Right hindlimb (tissue), 1 donor: ENCODE results near the gene CAGE1.
"Not testable (repeated sequence)": the region's sequence is repeated elsewhere in the genome, so short reads cannot be mapped to it uniquely, and the experiment has no call there.

ENCODE experiments used
- DNase-seq: peaks from one replicate; pipeline ENCODE4 v3.0.0-alpha.2; 2018

The CAGE1 gene

GRCh38 chr6:7334685-7335084 lies 54.9 kb downstream of the CAGE1 start:
- DNase-seq, result no peak

- DNase-seq, result no peak
These were observed 57.3 kb downstream of the CAGE1 start for GRCh38 chr6:7332090-7332745.

DNA sequence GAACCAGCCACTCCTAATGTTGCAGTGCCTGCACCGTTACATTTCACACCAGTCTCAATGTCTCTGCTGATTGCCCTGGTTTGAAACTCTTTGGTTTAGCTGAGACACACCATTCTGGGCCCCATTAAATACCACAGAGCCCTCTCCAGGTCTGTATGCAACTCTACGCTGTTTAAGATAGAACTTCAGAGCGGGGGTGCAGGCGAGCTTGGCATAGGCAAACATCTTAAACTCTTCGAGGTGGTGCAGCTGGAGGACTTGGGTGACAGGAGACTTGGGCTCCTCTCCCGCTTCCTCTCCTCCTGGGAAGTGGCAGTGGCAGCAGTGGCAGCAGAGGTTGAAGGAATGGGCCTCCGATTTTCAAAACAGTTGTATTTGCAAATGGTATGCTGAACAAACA lies 58.1 kb downstream of the CAGE1 start:
- DNase-seq, result no peak

- no peak for DNase-seq
These were observed 61.3 kb downstream of the CAGE1 start for GRCh38 chr6:7328243-7328642.

DNA sequence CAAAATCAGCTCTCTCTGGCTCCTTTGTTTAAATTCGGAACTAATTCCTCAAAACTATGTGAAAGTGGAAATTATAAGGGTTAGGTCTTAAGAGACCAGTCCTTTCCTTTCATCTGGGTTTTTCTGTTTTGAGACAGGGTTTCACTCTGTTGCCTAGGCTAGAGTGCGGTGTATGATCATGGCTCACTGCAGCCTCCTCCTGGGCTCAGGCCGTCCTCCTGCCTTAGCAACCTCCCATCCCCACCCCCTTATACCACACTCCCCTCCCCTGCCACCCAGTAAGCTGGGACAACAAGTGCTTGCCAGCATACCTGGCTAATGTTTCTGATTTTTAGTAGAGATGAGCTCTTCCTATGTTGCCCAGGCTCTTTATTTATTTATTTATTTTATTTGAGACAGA lies 63.8 kb downstream of the CAGE1 start:
- no peak for DNase-seq

GRCh38 chr6:7324520-7324919 lies 65.0 kb downstream of the CAGE1 start:
- no peak for DNase-seq

DNA sequence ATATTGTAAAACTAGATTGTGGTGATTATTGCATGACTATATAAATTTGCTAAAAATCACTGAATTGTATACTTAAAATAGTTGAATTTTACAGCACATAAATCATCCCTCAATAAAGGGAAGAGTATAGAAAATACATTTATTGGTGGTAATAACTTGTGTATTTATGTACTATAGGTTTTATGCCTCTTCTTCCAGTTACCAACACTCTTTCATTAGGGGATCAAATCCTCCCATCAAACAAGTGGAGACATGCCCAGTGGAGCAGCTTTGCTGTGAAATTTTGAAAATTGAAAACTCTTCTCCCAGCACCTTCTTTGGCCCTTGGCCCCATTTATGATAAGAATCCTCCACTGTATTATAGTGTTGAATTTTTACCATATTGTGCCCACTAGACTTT lies 66.5 kb downstream of the CAGE1 start:
- DNase-seq, result no peak

- DNase-seq, result not testable (repeated sequence)
These were observed 67.7 kb downstream of the CAGE1 start for GRCh38 chr6:7321866-7322265.

DNA sequence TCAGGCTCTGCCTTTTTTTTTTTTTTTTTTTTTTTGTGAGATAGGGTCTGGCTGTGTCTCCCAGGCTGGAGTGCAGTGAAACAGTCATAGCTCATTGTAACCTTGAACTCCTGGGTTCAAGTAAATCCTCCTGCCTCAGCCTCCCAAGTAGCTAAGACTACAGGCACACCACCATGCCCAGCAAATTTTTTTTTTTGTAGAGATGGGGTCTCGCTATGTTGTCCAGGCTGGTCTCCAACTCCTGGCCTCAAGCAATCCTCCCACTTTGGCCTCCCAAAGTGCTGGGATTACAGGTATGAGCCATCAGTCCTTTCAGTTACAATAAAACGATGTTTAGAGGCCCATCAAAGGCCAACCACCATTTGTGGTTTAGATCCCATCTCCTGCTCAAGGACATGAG lies 70.1 kb downstream of the CAGE1 start:
- not testable (repeated sequence) for DNase-seq

DNA sequence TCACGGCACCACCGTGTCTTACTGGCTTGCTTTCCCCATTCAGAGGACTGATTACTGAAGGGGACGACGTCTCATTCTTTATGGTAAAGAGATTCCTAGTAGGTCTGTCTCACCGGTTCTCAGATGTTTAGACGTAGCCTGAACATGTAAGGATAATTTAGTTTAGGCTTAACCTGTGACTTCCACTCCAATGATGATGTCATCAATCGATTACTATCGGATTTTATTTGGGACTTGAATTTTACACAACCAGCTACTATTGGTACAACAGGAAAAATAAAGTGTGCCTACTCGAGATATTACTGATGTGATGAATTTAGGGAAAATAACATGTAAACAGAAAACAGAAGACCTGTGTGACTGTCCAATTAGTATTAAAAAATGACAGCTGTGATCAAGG lies 72.0 kb downstream of the CAGE1 start:
- DNase-seq, result no peak

DNA sequence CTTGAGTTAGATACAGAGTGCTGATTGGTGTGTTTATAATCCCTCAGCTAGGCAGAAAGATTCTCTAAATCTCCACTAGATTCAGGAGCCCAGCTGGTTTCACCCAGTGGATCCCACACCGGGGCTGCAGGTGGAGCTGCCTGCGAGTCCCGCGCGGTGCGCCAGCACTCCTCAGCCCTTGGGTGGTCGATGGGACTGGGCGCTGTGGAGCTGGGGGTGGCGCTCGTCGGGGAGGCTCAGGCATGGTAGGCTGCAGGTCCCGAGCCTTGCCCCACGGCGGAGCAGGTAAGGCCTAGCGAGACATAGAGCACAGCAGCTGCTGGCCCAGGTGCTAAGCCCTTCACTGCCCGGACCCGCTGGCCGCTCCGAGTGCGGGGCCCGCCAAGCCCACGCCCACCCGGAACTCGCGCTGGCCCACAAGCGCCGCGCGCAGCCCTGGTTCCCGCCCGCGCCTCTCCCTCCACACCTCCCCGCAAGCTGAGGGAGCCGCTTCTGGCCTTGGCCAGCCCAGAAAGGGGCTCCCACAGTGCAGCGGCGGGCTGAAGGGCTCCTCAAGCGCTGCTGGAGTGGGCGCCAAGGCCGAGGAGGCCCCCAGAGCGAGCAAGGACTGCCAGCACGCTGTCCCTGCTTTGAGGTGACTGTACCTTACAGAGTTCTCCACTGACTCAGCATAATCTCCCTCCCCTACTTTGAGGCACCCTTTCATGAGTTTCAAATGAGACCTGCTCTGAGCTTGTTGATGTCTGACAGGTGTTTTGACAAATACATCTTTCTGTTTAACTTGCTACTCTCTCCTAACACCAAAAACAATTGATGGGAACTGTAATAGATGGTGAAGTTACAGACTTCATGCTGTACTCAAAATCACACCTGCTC lies 72.6 kb downstream of the CAGE1 start:
- DNase-seq, result no peak

GRCh38 chr6:7315948-7316365 lies 73.6 kb downstream of the CAGE1 start:
- DNase-seq, result no peak

DNA sequence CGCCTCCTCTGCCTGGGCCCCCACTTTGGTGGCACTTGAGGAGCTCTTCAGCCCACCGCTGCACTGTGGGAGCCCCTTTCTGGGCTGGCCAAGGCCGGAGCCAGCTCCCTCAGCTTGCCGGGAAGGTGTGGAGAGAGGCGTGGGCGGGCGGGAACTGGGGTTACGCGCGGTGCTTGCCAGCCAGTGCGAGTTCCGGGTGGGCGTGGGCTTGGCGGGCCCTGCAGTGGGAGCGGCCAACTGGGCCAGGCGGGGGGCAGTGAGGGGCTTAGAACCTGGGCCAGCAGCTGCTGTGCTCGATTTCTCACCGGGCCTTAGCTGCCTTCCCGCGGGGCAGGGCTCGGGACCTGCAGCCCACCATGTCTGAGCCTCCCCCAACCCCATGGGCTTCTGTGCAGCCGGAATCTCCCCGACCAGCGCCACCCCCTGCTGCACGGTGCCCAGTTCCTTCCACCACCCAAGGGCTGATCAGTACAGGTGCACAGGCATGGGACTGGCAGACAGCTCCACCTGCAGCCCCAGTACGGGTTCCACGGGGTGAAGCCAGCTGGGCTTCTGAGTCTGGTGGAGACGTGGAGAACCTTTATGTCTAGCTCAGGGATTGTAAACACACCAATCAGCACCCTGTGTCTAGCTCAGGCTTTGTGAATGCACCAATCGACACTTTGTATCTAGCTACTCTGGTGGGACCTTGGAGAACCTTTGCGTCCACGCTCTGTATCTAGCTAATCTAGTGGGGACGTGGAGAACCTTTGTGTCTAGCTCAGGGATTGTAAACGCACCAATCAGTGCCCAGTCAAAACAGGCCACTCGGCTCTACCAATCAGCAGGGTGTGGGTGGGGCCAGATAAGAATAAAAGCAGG lies 74.2 kb downstream of the CAGE1 start:
- not testable (repeated sequence) for DNase-seq

GRCh38 chr6:7314414-7314813 lies 75.1 kb downstream of the CAGE1 start:
- no peak for DNase-seq

DNA sequence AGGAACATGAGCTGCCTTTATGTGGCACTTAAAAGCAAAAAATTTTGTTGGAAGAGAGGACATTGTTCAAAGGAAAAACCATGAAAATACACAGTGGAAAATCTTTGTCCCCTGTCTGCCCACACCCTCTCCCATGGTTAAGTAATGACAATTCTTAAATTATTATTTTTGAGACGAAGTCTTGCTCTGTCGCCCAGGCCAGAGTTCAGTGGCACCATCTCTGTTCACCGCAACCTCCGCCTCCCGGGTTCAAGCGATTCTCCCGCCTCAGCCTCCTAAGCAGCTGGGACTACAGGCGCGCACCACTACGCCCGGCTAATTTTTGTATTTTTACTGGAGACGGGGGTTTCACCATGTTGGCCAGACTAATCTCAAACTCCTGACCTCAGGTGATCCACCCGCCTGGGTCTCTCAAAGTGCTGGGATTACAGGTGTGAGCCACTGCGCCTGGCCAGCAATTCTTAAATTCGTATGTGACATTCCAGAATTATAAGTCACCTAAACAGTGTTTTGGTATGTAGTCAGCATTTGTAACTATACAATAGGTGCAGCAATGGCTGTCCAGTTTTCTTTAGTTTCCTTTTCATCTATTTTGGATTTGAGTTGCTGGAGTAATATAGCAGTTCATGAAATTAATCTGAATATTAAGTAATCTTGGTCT lies 75.9 kb downstream of the CAGE1 start:
- DNase-seq, result peak; percentile 28

DNA sequence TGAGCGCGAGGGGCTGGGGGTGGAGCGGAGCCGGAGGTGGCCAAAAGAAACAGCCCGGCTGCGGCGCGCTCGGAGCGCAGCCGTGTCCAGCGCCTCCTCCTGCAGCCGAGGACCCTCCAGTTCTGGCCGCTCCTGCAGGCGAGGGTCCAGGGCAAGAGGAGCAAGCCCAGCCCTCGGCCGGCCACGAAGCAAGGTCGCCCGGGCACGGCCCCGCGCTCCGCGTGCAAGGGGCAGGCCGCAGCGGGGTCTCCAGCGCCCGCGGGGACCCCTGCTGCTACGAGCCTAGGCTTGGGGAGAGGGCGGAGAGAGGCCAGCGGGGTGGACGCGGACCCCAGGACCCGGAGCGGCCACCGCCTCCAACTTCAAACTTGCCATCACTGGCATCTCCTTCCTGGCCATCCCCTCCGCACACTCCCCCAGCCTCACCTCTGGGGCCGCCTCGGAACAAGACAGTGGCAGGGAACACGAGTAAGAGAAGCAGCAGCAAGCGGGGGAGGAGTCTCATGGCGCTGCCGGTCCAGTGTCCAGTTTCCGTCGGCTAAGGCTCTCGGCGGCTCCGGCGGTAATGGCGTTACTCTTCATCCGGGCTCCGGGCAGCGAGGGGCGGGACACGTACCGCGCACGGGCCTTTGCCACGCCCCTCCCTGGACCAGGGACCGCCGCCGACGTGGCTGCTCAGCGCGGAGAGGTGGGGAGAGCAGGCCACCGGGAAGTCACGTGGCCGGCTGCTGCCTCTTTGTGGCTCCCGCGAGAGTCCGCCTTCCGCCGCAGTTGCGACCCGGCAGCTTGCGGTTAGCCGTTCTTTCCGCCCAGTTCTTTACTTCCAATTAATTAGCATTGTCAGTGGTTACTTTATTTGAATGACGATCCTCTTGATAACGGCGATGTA lies 76.7 kb downstream of the CAGE1 start, which contains the start of gene SSR1:
SSR1 (minus strand) TSS at position 584 of the 889 bp plus-strand sequence; CDS start at position 505, 79 bp downstream.
- DNase-seq, result peak; percentile 99

- no peak for DNase-seq
These were observed 77.5 kb downstream of the CAGE1 start for GRCh38 chr6:7311917-7312615.

DNA sequence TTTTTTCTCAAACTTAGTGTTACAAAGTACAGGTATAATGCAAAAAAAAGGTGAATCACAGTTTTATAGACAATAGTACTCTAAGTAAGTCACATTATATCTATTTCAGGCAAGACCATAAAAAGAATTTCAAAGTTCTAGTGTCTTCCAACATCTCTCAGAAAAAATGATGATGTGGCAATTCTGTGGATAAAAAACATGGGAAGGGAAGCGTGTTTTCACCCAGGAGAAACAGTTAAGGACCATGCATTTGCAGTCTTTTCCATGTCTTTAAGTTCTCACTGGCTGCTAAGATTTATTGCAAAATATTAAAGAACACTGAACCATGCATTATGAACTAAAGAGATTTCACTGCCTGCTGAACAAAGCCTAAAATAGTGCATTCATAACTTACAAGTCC lies 78.4 kb downstream of the CAGE1 start:
- no peak for DNase-seq

GRCh38 chr6:7309050-7309449 lies 80.5 kb downstream of the CAGE1 start:
- DNase-seq, result no peak

DNA sequence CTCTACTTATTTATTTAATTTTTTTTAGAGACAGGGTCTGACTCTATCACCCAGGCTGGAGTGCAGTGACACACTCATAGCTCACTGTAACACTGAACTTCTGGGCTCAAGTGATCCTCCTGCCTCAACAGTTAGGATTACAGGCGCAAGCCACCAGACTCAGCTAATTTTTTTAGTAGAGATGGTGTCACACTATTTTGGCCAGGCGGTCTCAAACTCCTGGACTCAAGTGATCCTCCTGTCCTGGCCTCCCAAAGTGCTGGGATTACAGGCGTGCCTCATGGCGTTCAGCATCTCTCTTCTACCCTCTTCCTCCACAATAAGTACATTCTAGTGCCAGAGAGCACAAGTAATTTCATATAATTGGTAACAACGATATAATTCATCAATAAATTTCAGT lies 82.0 kb downstream of the CAGE1 start:
- no peak for DNase-seq

GRCh38 chr6:7304821-7305220 lies 84.7 kb downstream of the CAGE1 start:
- no peak for DNase-seq
